Forelimb muscle (tissue), 1 donor: ENCODE results near the gene CLTRN. TPM values are rescaled to one million over a fixed set of nuclear protein-coding genes. Genes with fewer than 3 reads are reported as not detected.
"Not testable (repeated sequence)": the region's sequence is repeated elsewhere in the genome, so short reads cannot be mapped to it uniquely, and the experiment has no call there.

Experiments used
- DNase-seq: peaks from one replicate; pipeline ENCODE4 v3.0.0-alpha.2; 2013; ENCODE audit warnings: low read depth
- polyA plus RNA-seq: library from polyadenylated mRNA; unstranded; fragments of 120-200 nt; gene quantifications from one replicate; pipeline ENCODE4 v1.2.1, GENCODE V29; 2013; ENCODE audit not compliant: insufficient read length

The CLTRN gene
- polyA plus RNA-seq, 1 donor: 0.61 TPM

- DNase-seq: not testable (repeated sequence)
These were observed 17.1 kb downstream of the CLTRN start for GRCh38 chrX:15647510-15647909.

GRCh38 chrX:15646543-15646942 is 18.1 kb downstream of the CLTRN start:
- DNase-seq: no peak

- no peak for DNase-seq
These were observed 18.6 kb downstream of the CLTRN start for GRCh38 chrX:15646031-15646430.

- no peak for DNase-seq
These were observed 19.3 kb downstream of the CLTRN start for GRCh38 chrX:15645266-15645665.

- DNase-seq: no peak
These were observed 20.1 kb downstream of the CLTRN start for GRCh38 chrX:15644560-15644872.

GRCh38 chrX:15643786-15644559 is 20.6 kb downstream of the CLTRN start:
- no peak for DNase-seq

- DNase-seq: no peak
These were observed 33.0 kb downstream of the CLTRN start for GRCh38 chrX:15631637-15632036.

- no peak for DNase-seq
These were observed 41.6 kb downstream of the CLTRN start for GRCh38 chrX:15623054-15623453.

- DNase-seq: no peak
These were observed 45.4 kb downstream of the CLTRN start for GRCh38 chrX:15619053-15619755.

- DNase-seq: no peak
These were observed 47.5 kb downstream of the CLTRN start for GRCh38 chrX:15617111-15617510.

GRCh38 chrX:15616531-15616930 is 48.1 kb downstream of the CLTRN start:
- no peak for DNase-seq

GRCh38 chrX:15607067-15607466 is 57.5 kb downstream of the CLTRN start:
- DNase-seq: no peak

GRCh38 chrX:15606136-15606535 is 58.5 kb downstream of the CLTRN start:
- DNase-seq: no peak

GRCh38 chrX:15605226-15605625 is 59.4 kb downstream of the CLTRN start:
- no peak for DNase-seq

GRCh38 chrX:15602761-15603160 is 61.8 kb downstream of the CLTRN start:
- DNase-seq: no peak

- no peak for DNase-seq
These were observed 62.7 kb downstream of the CLTRN start for GRCh38 chrX:15601932-15602331.

- no peak for DNase-seq
These were observed 63.9 kb downstream of the CLTRN start, which contains the start of gene ACE2 for GRCh38 chrX:15600745-15601144. ACE2 (minus strand) TSS chrX:15600960; CDS start chrX:15600911, 49 bp downstream.

GRCh38 chrX:15600049-15600448 is 64.6 kb downstream of the CLTRN start:
- DNase-seq: no peak

GRCh38 chrX:15599461-15599860 is 65.1 kb downstream of the CLTRN start:
- no peak for DNase-seq

GRCh38 chrX:15598026-15598425 is 66.6 kb downstream of the CLTRN start:
- DNase-seq: no peak

GRCh38 chrX:15594371-15594770 is 70.2 kb downstream of the CLTRN start:
- no peak for DNase-seq

- DNase-seq: no peak
These were observed 84.5 kb downstream of the CLTRN start for GRCh38 chrX:15579778-15580747.
